ENCODE measurements around the gene KRTAP10-7.

DNA sequence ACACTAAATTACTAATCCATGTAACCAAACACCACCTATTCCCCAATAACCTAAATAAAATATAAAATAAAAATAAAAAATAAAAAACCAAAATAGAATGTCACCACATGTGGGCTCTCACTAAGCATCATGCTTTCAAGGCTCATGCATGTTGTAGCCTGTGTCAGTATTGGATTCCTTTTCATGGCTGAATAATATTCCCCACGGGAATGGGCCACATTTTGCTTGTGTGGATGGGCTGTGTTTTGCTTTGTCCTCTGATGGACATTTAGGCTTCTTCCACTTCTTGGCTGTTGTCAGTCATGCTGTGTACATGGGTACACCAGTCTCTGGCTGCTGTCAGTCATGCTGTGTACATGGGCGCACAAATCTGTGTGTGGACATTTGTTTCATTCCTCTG is 11.3 kb upstream of the KRTAP10-7 start:
- no peak for TF ChIP-seq EZH2phosphoT487 (conservative IDR thresholded peaks at IDR 0.05; ENCODE audit: low read length)
- TF ChIP-seq CTCF (IDR thresholded peaks at IDR 0.05; ENCODE audit: insufficient read depth, low read length, poor library complexity, severe bottlenecking) = no peak
